ENCODE results near the gene VPS51. TPM values are rescaled to one million over a fixed set of nuclear protein-coding genes. Genes with fewer than 3 reads are reported as not detected.

VPS51 gene
- total and polyA plus RNA-seq, 9 of the 15 experiments (the other 6 are each of a cell fraction or from before 2014, with no cell fraction given), result 1.8 to 143 (median 46.8) TPM

- TF ChIP-seq REST (IDR thresholded peaks at IDR 0.05; ENCODE audit: borderline replicate concordance), result no peak; the same call in 1 of the 2 replicates
- no peak for TF ChIP-seq REST (CRISPR knock-in tag; IDR thresholded peaks at IDR 0.05; ENCODE audit: low read depth)
- TF ChIP-seq RUNX1 (IDR thresholded peaks at IDR 0.05; ENCODE audit: low read depth), result no peak
- no peak for TF ChIP-seq CREBBP (IDR thresholded peaks at IDR 0.05; ENCODE audit: low read depth, low read length)
- peak; percentile 45 for TF ChIP-seq NR2C1 (IDR thresholded peaks at IDR 0.05)
- no peak for TF ChIP-seq NR2C1 (tag; IDR thresholded peaks at IDR 0.05)
- peak; percentile 35; the same call in 1 of the 2 replicates for TF ChIP-seq NBN (IDR thresholded peaks at IDR 0.05; ENCODE audit: low read depth)
- no peak for TF ChIP-seq MCM7 (IDR thresholded peaks at IDR 0.05)
- no peak for TF ChIP-seq DDX20 (tag; IDR thresholded peaks at IDR 0.05; ENCODE audit: low read depth)
- no peak for TF ChIP-seq ZNF79 (CRISPR knock-in tag; IDR thresholded peaks at IDR 0.05; ENCODE audit: low read depth)
- TF ChIP-seq ELK3 (CRISPR knock-in tag; IDR thresholded peaks at IDR 0.05), result no peak
- TF ChIP-seq HDAC6 (IDR thresholded peaks at IDR 0.05; ENCODE audit: low read depth, low read length), result no peak
- no peak for TF ChIP-seq TRIM28 (IDR thresholded peaks at IDR 0.05)
- TF ChIP-seq ZNF24 (IDR thresholded peaks at IDR 0.05), result no peak
- no peak for TF ChIP-seq ZBTB8A (IDR thresholded peaks at IDR 0.05; ENCODE audit: partially characterized antibody)
- peak in 1 of 2 experiments; percentile 87; a peak in 2 of 4 replicates for TF ChIP-seq ZNF639 (CRISPR knock-in tag; conservative IDR thresholded peaks at IDR 0.05 in 1 of 2, IDR thresholded peaks at IDR 0.05 in 1 of 2)
These were observed 26.1 kb downstream of the VPS51 start, which contains the start of the genes FAU and MRPL49 (continued) for GRCh38 chr11:65121865-65122696.

Measured in K562 (cell line).